ENCODE data around the gene USP10.

USP10 gene

GRCh38 chr16:84828322-84828721, 128.5 kb downstream of the USP10 start:
- no peak for DNase-seq

Measured in activated CD4-positive, alpha-beta T cell treated with anti-CD3 and anti-CD28 coated beads for 48 hours (primary cell).